Stomach smooth muscle (tissue), 2 donors: ENCODE data around the gene BMP15.

Experiments used
- H3K27ac ChIP-seq: one replicate; pipeline ENCODE4 v1.7.0; 2013; ENCODE audit warnings: mild to moderate bottlenecking, low read length, inconsistent platforms
- H3K27me3 ChIP-seq, 2 donors: one replicate each; pipeline ENCODE4 v1.7.0; 2013; ENCODE audit warnings: low read length in 2 of 2; ENCODE audit not compliant: insufficient read depth in 2 of 2, control insufficient read depth in 1 of 2
- H3K36me3 ChIP-seq, 2 donors: one replicate each; pipeline ENCODE4 v1.7.0; 2013; ENCODE audit warnings: low read length in 2 of 2; ENCODE audit not compliant: control insufficient read depth in 2 of 2, insufficient read depth in 2 of 2
- H3K4me1 ChIP-seq: one replicate; pipeline ENCODE4 v1.7.0; 2013; ENCODE audit warnings: low read length; ENCODE audit not compliant: control insufficient read depth, insufficient read depth
- H3K4me3 ChIP-seq, 2 donors: one replicate each; pipeline ENCODE4 v1.7.0; 2013; ENCODE audit warnings: low read length in 2 of 2
- H3K9ac ChIP-seq, 2 donors: one replicate each; pipeline ENCODE4 v1.7.0; 2013; ENCODE audit warnings: low read length in 2 of 2, mild to moderate bottlenecking in 1 of 2
- H3K9me3 ChIP-seq, 2 donors: one replicate each; pipeline ENCODE4 v1.7.0; 2013; ENCODE audit warnings: low read length in 2 of 2; ENCODE audit not compliant: control insufficient read depth in 2 of 2
- donor health status: healthy.
- donor health status: Pancreatic carcinoma.

Gene BMP15

GRCh38 chrX:50910685-50911176 is at the start of gene BMP15:
BMP15 (plus strand) TSS chrX:50910735; CDS start chrX:50910784, 49 bp downstream.
- no peaks in the 10 kb centered on the region for H3K27me3 ChIP-seq
- H3K27ac ChIP-seq: no peak within 1 kb of the TSS

DNA sequence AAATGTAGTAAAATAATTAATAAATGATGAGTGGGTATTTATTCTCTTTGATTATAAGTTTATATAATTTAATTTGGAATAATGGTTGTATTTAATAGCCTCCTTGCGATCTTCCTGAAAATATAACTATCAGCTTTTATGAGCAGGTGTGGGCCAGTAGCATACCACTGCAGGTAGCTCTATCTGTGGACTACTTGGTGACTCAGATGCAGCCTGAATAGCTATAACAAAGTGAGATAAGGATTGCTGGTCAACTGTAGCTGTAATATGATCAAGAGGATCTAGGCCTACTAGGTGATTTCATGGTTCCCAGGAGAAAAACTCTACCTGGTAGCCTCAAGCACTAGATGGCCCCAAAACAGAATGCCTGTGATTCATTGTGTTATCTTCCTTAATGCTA is 47.1 kb upstream of the BMP15 start:
- Histone ChIP-seq H3K9ac (no peak overlapping the region), H3K4me1 (no peaks in the 10 kb centered on the region), H3K4me3 (no peak overlapping the region), H3K27me3 (peaks cover 0 to 3% of the 10 kb centered on the region in 2 donors), H3K9me3 (peaks cover 0 to 2% of the 10 kb centered on the region in 2 donors), H3K36me3 (no peaks in the 10 kb centered on the region), H3K27ac (no peak overlapping the region)

More at GRCh38 chrX:50910685-50911176, at the start of gene BMP15:
- H3K4me1 ChIP-seq: no peaks in the 10 kb centered on the region
- no peaks in the 10 kb centered on the region for H3K9me3 ChIP-seq
- H3K36me3 ChIP-seq: no peaks in the 10 kb centered on the region
- H3K9ac ChIP-seq: no peak within 1 kb of the TSS
- H3K4me3 ChIP-seq: no peak within 1 kb of the TSS

GRCh38 chrX:50865311-50865710 is 45.2 kb upstream of the BMP15 start:
- no peaks in the 10 kb centered on the region for H3K9me3 ChIP-seq
- no peaks in the 10 kb centered on the region for H3K4me1 ChIP-seq
- peaks cover 0 to 7% of the 10 kb centered on the region in 2 donors for H3K27me3 ChIP-seq
- H3K4me3 ChIP-seq: no peak overlapping the region
- no peak overlapping the region for H3K9ac ChIP-seq
- no peak overlapping the region for H3K27ac ChIP-seq
- H3K36me3 ChIP-seq: no peaks in the 10 kb centered on the region

GRCh38 chrX:50871922-50872453 is 38.5 kb upstream of the BMP15 start:
- H3K36me3 ChIP-seq: no peaks in the 10 kb centered on the region
- H3K27me3 ChIP-seq: peaks cover 0 to 16% of the 10 kb centered on the region in 2 donors
- peaks cover 0 to 4% of the 10 kb centered on the region in 2 donors for H3K9me3 ChIP-seq
- no peak overlapping the region for H3K9ac ChIP-seq
- no peak overlapping the region for H3K27ac ChIP-seq
- no peaks in the 10 kb centered on the region for H3K4me1 ChIP-seq
- no peak overlapping the region for H3K4me3 ChIP-seq

GRCh38 chrX:50874876-50875275 is 35.7 kb upstream of the BMP15 start:
- Histone ChIP-seq H3K9ac (no peak overlapping the region), H3K36me3 (no peaks in the 10 kb centered on the region), H3K27me3 (peaks cover 0 to 19% of the 10 kb centered on the region in 2 donors), H3K9me3 (peaks cover 0 to 4% of the 10 kb centered on the region in 2 donors), H3K4me1 (no peaks in the 10 kb centered on the region), H3K4me3 (no peak overlapping the region), H3K27ac (no peak overlapping the region)

- Histone ChIP-seq H3K4me1 (no peaks in the 10 kb centered on the region), H3K4me3 (no peak overlapping the region), H3K9me3 (peaks cover 0 to 6% of the 10 kb centered on the region in 2 donors), H3K27ac (no peak overlapping the region), H3K27me3 (peaks cover 0 to 9% of the 10 kb centered on the region in 2 donors), H3K9ac (no peak overlapping the region), H3K36me3 (no peaks in the 10 kb centered on the region)
Measured at GRCh38 chrX:50876551-50876950, 34.0 kb upstream of the BMP15 start.

DNA sequence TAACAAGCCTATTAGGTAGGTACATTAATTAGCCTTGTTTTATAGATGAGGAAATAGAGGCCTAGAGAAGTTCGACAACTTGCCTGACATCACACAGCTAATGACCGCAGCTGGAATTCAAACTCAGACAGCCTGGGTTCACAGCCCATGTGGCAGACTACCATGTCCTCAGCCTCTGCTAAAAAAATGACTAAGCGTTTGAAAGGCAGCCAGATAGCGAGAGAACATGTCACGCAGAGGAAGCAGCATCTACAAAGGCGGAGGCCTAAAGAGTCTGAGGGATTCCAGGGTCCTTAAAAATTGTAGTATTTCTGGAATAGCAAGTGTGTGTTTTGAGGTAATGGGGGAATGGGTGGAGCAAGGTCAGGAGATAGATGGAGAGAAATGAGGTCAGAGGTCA is 33.2 kb upstream of the BMP15 start:
- Histone ChIP-seq H3K9me3 (peaks cover 0 to 6% of the 10 kb centered on the region in 2 donors), H3K36me3 (no peaks in the 10 kb centered on the region), H3K4me3 (no peak overlapping the region), H3K4me1 (no peaks in the 10 kb centered on the region), H3K27ac (no peak overlapping the region), H3K9ac (no peak overlapping the region), H3K27me3 (peaks cover 0 to 7% of the 10 kb centered on the region in 2 donors)

GRCh38 chrX:50881028-50881427 is 29.5 kb upstream of the BMP15 start:
- no peaks in the 10 kb centered on the region for H3K4me1 ChIP-seq
- peaks cover 0 to 3% of the 10 kb centered on the region in 2 donors for H3K27me3 ChIP-seq
- H3K27ac ChIP-seq: no peak overlapping the region
- H3K9ac ChIP-seq: no peak overlapping the region
- H3K4me3 ChIP-seq: no peak overlapping the region
- no peaks in the 10 kb centered on the region for H3K36me3 ChIP-seq
- peaks cover 0 to 2% of the 10 kb centered on the region in 2 donors for H3K9me3 ChIP-seq

- Histone ChIP-seq H3K9ac (no peak overlapping the region), H3K27me3 (peaks cover 0 to 13% of the 10 kb centered on the region in 2 donors), H3K27ac (no peak overlapping the region), H3K4me1 (no peaks in the 10 kb centered on the region), H3K9me3 (peaks cover 0 to 12% of the 10 kb centered on the region in 2 donors), H3K4me3 (no peak overlapping the region), H3K36me3 (no peaks in the 10 kb centered on the region)
Measured at GRCh38 chrX:50888884-50889283, 21.7 kb upstream of the BMP15 start.

GRCh38 chrX:50889582-50889981 is 21.0 kb upstream of the BMP15 start:
- Histone ChIP-seq H3K9me3 (peaks cover 0 to 12% of the 10 kb centered on the region in 2 donors), H3K4me3 (no peak overlapping the region), H3K36me3 (no peaks in the 10 kb centered on the region), H3K9ac (no peak overlapping the region), H3K27me3 (peaks cover 0 to 13% of the 10 kb centered on the region in 2 donors), H3K4me1 (no peaks in the 10 kb centered on the region), H3K27ac (no peak overlapping the region)

GRCh38 chrX:50893047-50893446 is 17.5 kb upstream of the BMP15 start:
- Histone ChIP-seq H3K36me3 (no peaks in the 10 kb centered on the region), H3K4me3 (no peak overlapping the region), H3K9ac (no peak overlapping the region), H3K27ac (no peak overlapping the region), H3K4me1 (no peaks in the 10 kb centered on the region), H3K9me3 (peaks cover 0 to 12% of the 10 kb centered on the region in 2 donors), H3K27me3 (peaks cover 0 to 18% of the 10 kb centered on the region in 2 donors)
